IPS-20b (cell line): ENCODE results near the gene GID8.

ENCODE experiments used
- H3K27ac ChIP-seq: one replicate; pipeline ENCODE4 v1.5.1; 2013; ENCODE audit warnings: low read length
- H3K27me3 ChIP-seq: 2 replicates; pipeline ENCODE4 v1.6.1; 2013; ENCODE audit warnings: mild to moderate bottlenecking, low read length, inconsistent platforms; ENCODE audit not compliant: insufficient read depth
- H3K36me3 ChIP-seq: 2 replicates; pipeline ENCODE4 v1.6.1; 2013; ENCODE audit warnings: low read depth, mild to moderate bottlenecking, inconsistent platforms, low read length, moderate library complexity; ENCODE audit not compliant: insufficient read depth
- H3K4me1 ChIP-seq: 2 replicates; pipeline ENCODE4 v1.6.1; 2013; ENCODE audit warnings: mild to moderate bottlenecking, control low read depth, inconsistent platforms, low read length, moderate library complexity; ENCODE audit not compliant: insufficient read depth
- H3K4me3 ChIP-seq: 2 replicates; pipeline ENCODE4 v1.5.1; 2013; ENCODE audit warnings: mild to moderate bottlenecking, low read length, inconsistent platforms
- H3K9ac ChIP-seq: 2 replicates; pipeline ENCODE4 v1.6.1; 2013; ENCODE audit warnings: low read depth, mild to moderate bottlenecking, inconsistent platforms, low read length, moderate library complexity
- H3K9me3 ChIP-seq: 2 replicates; pipeline ENCODE4 v1.6.1; 2013; ENCODE audit warnings: mild to moderate bottlenecking, low read depth, low read length, inconsistent platforms; ENCODE audit not compliant: insufficient read depth

GID8 gene

DNA sequence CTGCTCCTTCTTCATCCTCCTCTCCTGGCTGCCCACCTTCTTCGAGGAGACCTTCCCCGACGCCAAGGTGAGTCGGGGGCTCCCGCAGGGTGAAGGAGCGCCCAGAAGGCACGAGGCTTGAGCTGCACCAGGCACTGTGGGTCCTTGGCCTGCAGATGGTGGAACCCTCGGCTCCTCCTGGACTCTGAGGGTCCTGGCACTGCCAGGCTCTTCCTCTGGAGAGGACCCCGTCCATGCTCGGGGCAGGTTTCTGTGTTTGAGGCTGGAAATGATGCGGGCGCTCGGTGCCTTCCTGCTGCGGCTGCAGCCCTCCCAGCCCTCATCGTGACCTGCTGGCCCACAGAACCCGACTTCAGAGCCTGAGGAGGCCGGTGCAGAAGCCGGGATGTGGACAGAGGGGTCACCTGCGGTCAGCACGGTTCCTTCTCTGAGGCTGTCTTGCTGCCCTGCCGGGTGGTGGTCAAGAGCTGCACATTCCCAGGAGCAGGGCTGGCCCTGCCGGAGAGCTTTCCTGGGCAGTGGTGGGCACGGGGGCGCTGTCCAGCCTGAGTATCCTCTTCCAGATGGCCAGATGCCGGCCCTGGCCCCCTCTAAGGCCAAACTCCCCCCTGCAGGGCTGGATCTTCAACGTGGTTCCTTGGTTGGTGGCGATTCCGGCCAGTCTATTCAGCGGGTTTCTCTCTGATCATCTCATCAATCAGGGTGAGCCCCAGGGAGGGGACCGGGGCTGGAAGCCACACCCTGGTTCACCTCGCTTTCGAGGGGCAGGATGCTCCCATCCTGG is 25.9 kb downstream of the GID8 start:
- H3K4me1 ChIP-seq = no peaks in the 10 kb centered on the region
- H3K4me3 ChIP-seq = no peak overlapping the region
- H3K27ac ChIP-seq = no peak overlapping the region
- no peak overlapping the region for H3K9ac ChIP-seq
- H3K36me3 ChIP-seq = no peaks in the 10 kb centered on the region
- no peaks in the 10 kb centered on the region for H3K9me3 ChIP-seq
- no peaks in the 10 kb centered on the region for H3K27me3 ChIP-seq

DNA sequence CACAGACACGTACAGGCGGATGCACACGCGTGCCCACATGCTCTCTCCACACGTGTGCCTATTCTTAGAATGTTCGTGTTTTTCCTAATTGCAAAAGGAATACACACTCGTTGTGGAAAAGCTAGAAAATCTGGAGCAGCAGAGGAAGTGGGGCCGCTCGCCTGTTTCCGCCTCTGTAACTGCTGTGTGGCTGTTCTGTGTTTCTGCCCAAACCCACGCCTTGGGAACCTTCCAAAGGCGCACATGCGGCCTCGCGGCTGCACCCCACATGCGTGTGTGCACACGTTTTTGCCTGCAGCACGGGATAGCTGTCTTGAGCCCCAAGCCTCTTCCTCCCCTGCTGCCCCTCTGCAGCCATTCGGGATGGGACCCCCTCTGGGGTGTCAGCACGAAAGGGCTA is 26.8 kb downstream of the GID8 start:
- H3K9me3 ChIP-seq = no peaks in the 10 kb centered on the region
- H3K27me3 ChIP-seq = no peaks in the 10 kb centered on the region
- H3K4me1 ChIP-seq = no peaks in the 10 kb centered on the region
- no peaks in the 10 kb centered on the region for H3K36me3 ChIP-seq
- H3K9ac ChIP-seq = no peak overlapping the region
- no peak overlapping the region for H3K27ac ChIP-seq
- H3K4me3 ChIP-seq = no peak overlapping the region

DNA sequence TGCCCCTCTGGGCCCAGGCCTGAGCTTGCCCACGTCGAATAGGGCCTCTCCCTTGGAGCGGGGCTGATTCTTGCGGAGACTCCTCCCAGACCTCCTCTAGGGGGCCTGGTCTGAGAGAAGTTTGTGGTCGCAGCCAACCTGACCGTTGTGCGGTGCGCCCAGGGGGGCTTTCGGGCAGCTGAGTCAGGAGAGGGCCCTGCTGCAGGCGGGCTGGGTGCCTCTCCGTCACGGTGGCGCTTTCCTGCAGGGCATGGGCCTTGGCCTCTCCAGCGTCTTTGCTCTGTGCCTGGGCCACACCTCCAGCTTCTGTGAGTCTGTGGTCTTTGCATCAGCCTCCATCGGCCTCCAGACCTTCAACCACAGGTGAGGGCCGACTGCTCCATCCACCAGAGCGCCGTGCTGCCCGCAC is 27.4 kb downstream of the GID8 start:
- Histone ChIP-seq H3K27ac (no peak overlapping the region), H3K9me3 (no peaks in the 10 kb centered on the region), H3K36me3 (no peaks in the 10 kb centered on the region), H3K4me1 (no peaks in the 10 kb centered on the region), H3K27me3 (no peaks in the 10 kb centered on the region), H3K4me3 (no peak overlapping the region), H3K9ac (no peak overlapping the region)

DNA sequence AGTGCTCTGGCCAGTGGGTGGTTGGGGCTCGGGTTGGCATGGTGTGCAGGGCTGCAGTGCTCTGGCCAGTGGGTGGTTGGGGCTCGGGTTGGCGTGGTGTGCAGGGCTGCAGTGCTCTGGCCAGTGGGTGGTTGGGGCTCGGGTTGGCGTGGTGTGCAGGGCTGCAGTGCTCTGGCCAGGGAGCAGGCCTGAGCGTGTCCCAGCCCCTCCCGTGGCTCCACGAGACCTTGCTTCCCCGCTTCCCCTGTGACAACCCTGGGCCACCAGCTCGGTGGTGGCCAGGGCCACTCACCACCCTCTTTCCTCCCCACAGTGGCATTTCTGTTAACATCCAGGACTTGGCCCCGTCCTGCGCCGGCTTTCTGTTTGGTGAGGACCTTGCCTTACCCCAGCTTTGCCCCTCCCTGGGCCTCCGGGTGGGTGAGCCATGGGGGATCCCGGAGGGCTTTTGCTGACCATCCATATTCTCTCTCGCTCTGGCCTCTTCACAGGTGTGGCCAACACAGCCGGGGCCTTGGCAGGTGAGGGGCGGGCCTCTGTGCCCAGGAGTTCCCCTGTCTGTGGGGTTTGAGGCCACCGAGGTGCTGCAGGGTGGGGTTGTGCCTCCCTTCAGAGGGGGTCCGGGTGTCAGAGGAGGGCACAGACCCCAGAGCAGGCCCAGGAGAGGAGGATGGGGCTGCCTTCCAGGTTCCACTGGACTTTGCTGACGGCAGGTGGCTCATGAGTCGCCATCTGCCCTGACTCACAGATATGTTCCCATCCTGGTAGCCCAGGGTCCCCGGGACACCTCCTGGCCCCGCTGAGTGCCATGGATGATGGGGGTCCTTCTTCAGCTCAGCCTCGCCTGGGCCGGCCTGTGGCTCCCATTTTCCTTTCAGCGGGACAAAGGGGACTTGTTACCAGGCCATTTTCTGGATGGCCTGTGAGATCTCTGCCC is 28.5 kb downstream of the GID8 start:
- no peaks in the 10 kb centered on the region for H3K36me3 ChIP-seq
- H3K27ac ChIP-seq = no peak overlapping the region
- H3K9me3 ChIP-seq = no peaks in the 10 kb centered on the region
- 0 out of 2 replicates have a peak, but pooled peaks cover 3% of the 10 kb centered on the region for H3K27me3 ChIP-seq
- H3K9ac ChIP-seq = no peak overlapping the region
- H3K4me1 ChIP-seq = no peaks in the 10 kb centered on the region
- no peak overlapping the region for H3K4me3 ChIP-seq

DNA sequence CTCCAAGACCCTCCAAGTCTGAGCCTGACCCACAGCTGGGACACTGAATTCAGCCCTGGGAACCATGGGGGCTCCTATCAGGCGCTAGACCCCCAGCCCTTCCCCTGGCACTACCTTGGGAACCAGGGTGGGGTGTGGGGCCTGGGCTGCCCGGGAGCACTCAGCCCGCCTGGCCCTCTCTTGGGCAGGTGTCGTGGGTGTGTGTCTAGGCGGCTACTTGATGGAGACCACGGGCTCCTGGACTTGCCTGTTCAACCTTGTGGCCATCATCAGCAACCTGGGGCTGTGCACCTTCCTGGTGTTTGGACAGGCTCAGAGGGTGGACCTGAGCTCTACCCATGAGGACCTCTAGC is 29.2 kb downstream of the GID8 start:
- no peaks in the 10 kb centered on the region for H3K4me1 ChIP-seq
- H3K9ac ChIP-seq = no peak overlapping the region
- H3K4me3 ChIP-seq = no peak overlapping the region
- no peaks in the 10 kb centered on the region for H3K9me3 ChIP-seq
- H3K27me3 ChIP-seq = peaks cover 10% of the 10 kb centered on the region
- H3K36me3 ChIP-seq = no peaks in the 10 kb centered on the region
- H3K27ac ChIP-seq = no peak overlapping the region

DNA sequence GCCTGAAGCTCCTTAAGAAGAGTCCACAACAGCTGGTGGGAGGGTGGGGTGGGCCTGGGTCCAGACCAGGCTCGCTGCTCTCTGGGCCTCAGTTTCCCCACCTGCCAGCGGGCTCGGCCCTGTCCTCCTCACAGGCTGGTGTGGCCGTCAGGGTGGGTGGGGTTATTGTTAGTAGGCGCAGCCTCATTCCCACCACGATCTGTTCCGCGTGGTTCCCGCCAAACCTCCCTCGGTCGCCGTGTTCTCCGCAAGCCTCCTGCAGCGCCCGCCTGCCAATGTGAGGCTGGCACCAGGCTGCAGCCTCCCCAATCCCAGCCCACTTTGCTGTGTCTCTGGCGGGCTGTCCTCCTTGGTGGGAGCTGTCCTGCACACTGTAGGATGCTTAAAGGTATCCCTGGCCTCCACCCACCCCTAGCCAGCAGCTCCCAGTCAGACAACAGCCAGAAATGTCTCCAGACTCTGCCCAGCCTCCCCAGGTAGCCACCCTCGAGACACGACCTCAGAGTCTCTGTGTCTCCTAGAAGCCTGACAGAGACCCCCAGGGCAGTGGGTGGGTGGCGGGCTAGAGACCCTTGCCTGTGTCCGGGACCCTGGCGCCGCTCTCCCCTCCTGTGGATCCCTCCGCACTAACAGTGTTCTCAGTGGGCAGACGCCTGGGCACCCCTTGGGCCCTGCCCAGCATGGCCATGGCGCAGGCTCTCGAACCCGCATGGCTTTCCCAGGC is 29.8 kb downstream of the GID8 start:
- Histone ChIP-seq H3K27me3 (peaks cover 16% of the 10 kb centered on the region), H3K4me3 (no peak overlapping the region), H3K4me1 (no peaks in the 10 kb centered on the region), H3K36me3 (no peaks in the 10 kb centered on the region), H3K9ac (no peak overlapping the region), H3K9me3 (no peaks in the 10 kb centered on the region), H3K27ac (no peak overlapping the region)

DNA sequence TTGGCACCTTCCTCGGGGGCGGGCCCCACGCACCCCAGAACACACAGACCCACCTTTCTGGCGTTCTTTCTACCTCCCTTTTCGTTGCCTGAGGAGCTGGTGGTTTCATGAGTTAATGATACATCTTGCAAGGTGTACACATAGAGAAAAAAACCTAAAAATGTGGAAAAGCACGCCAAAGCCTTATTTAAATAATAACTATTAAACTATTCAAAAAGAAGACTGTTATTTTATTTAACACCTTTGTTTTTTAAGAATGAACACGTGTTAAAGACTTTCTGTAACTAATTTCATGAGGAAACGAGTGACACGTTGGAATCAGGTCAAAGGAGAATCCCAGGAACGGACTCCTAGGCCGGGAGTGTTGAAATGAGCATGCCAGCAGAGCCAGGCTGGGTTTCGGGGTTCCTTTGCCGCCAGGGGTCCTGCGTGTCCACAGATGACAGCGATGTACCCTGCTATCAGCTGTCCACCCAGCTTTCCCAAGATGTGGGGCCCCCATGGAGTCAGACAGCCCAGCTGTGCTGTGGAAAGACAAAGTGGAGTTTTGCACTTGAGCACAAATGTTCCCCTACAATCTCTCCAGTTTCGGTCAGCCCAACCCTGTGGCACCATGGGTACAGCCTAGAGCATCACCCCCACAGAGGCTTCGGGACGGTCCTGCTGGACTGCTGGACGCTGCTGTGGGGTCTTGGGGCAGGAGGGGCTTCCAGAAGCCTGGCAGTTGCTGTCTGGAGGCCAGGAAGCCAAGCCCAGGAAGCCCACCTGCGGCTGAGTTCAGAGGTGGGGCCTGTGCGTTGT is 30.6 kb downstream of the GID8 start:
- no peak overlapping the region for H3K4me3 ChIP-seq
- no peak overlapping the region for H3K9ac ChIP-seq
- H3K27me3 ChIP-seq = peaks cover 24% of the 10 kb centered on the region
- no peaks in the 10 kb centered on the region for H3K4me1 ChIP-seq
- no peaks in the 10 kb centered on the region for H3K36me3 ChIP-seq
- H3K9me3 ChIP-seq = no peaks in the 10 kb centered on the region
- H3K27ac ChIP-seq = no peak overlapping the region

DNA sequence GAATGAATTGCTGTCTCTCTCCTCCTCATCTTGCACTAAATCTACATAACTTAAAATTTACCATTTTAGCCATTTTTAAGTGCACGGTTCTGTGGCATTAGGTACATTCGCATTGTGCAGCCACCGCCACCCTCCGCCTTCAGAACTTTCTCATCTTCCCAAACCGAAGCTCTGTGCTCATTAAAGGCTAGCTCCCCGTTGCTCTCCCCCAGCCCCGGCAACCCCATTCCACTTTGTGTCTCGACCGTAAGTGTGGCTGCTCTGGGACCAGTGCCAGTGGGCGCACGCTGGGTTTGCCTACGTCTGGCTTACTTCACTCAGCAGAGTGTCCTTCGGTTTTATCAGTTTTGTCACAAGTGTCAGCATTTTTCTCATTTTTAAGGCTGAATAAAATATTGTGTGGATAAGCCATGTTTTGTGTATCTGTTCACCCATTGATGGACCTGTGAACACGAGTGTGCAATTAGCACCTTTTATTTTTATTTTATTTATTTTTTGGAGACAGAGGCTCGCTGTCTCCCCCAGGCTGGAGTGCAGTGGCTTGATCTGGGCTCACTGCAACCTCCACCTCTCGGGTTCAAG is 31.3 kb downstream of the GID8 start:
- H3K4me3 ChIP-seq = no peak overlapping the region
- H3K4me1 ChIP-seq = no peaks in the 10 kb centered on the region
- H3K27me3 ChIP-seq = peaks cover 31% of the 10 kb centered on the region
- no peaks in the 10 kb centered on the region for H3K36me3 ChIP-seq
- H3K9me3 ChIP-seq = no peaks in the 10 kb centered on the region
- H3K27ac ChIP-seq = no peak overlapping the region
- H3K9ac ChIP-seq = no peak overlapping the region

DNA sequence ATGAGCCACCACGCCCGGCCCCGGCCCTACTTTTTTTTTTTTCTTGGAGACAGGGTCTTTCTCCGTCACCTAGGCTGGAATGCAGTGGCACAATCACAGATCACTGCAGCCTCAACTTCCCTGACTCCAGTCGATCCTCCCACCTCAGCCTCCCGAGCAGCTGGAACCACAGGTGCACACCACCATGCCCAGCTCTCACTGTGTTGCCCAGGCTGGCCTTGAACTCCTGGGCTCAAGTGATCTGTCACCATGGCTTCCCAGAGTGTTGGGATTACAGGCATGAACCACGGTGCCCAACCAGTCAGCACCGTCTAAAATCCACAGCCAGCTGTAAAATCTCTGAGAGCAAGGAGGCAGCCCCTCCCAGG is 32.0 kb downstream of the GID8 start:
- no peaks in the 10 kb centered on the region for H3K36me3 ChIP-seq
- H3K9ac ChIP-seq = no peak overlapping the region
- peaks cover 38% of the 10 kb centered on the region for H3K27me3 ChIP-seq
- H3K4me1 ChIP-seq = no peaks in the 10 kb centered on the region
- no peak overlapping the region for H3K27ac ChIP-seq
- no peak overlapping the region for H3K4me3 ChIP-seq
- no peaks in the 10 kb centered on the region for H3K9me3 ChIP-seq

DNA sequence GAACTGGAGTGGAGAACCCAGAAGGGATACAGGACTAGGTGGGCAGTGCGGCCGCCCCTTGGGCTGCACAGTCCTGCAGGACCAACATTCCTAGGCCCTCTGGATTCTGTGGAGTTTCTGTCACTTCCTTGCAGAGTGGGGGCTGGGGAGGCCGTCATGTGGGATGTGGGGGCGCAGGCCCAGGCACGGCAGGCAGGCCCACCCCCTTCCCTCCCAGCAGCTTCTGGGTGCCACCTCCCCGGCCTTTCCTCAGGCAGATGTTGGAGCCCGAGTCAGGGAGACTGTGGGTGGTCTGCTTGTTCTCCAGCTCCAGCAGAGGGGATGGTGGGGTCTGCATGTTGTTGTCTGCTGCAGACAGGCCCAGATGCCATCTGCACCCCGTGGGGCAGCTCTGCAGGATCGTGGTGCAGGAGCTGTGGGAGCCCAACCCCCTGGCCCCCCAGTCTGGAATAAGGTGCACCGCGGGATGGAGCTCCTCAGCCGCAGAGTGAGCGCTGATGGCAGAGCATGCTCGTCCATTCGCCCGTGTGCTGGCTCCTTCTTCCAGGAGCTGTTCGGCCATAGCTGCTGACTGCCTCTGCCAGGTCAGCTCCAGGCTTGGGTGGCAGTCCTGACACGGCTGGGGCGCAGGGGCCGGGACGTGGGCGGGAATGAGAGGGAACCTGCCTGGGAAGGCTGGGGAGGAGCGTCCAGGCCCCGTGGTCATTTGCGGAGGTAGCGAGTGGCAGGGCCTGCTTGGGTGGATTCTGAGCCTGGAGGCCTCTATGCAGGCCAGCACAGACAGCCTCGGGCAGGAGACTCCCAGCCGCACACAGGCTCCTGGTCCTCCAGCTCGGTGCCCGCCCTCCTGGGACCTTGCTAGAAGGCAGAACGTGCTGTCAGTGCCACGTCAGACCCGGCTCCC is 32.6 kb downstream of the GID8 start:
- no peak overlapping the region for H3K27ac ChIP-seq
- H3K9me3 ChIP-seq = no peaks in the 10 kb centered on the region
- no peaks in the 10 kb centered on the region for H3K36me3 ChIP-seq
- H3K4me3 ChIP-seq = no peak overlapping the region
- no peak overlapping the region for H3K9ac ChIP-seq
- no peaks in the 10 kb centered on the region for H3K4me1 ChIP-seq
- H3K27me3 ChIP-seq = peaks cover 44% of the 10 kb centered on the region
